BLaER1 treated with 17β-estradiol and CSF1 and Interleukin-3, amounts not matched to agents 10 nM and 100 nM (cell line): ENCODE data around the gene LTBP3.
A peak's percentile ranks its signal among the peaks of the same experiment; 100 is the strongest.

Source experiments
- H3K27ac ChIP-seq, 11 experiments: shearing (Covaris generic); formaldehyde crosslinking; 2 replicates each; pipeline ENCODE4 v1.8.1; 2022
- H3K27me3 ChIP-seq, 11 experiments: shearing (Covaris generic); formaldehyde crosslinking; 2 replicates each; pipeline ENCODE4 v1.8.1; 2022
- H3K36me3 ChIP-seq, 11 experiments: shearing (Covaris generic); formaldehyde crosslinking; 2 replicates each; pipeline ENCODE4 v1.8.1; 2022
- H3K4me1 ChIP-seq, 10 experiments: shearing (Covaris generic); formaldehyde crosslinking; 2 replicates each; pipeline ENCODE4 v1.8.1; 2022
- H3K4me2 ChIP-seq, 11 experiments: shearing (Covaris generic); formaldehyde crosslinking; 2 replicates each; pipeline ENCODE4 v1.8.1; 2022
- H3K4me3 ChIP-seq, 10 experiments: shearing (Covaris generic); formaldehyde crosslinking; 2 replicates each; pipeline ENCODE4 v1.8.1; 2022
- H3K9ac ChIP-seq, 11 experiments: shearing (Covaris generic); formaldehyde crosslinking; 2 replicates each; pipeline ENCODE4 v1.8.1; 2022
- H3K9me3 ChIP-seq, 11 experiments: shearing (Covaris generic); formaldehyde crosslinking; replicated peaks in 1 of 11; 2 replicates each; pipeline ENCODE4 v1.8.1; 2022
- H4K20me1 ChIP-seq, 11 experiments: shearing (Covaris generic); formaldehyde crosslinking; 2 replicates each; pipeline ENCODE4 v1.8.1; 2022
- Cebpa-rat ChIP-seq, 11 experiments: shearing (Covaris generic); IDR thresholded peaks; 2 replicates each; pipeline ENCODE4 v1.8.1; 2022

LTBP3 gene

DNA sequence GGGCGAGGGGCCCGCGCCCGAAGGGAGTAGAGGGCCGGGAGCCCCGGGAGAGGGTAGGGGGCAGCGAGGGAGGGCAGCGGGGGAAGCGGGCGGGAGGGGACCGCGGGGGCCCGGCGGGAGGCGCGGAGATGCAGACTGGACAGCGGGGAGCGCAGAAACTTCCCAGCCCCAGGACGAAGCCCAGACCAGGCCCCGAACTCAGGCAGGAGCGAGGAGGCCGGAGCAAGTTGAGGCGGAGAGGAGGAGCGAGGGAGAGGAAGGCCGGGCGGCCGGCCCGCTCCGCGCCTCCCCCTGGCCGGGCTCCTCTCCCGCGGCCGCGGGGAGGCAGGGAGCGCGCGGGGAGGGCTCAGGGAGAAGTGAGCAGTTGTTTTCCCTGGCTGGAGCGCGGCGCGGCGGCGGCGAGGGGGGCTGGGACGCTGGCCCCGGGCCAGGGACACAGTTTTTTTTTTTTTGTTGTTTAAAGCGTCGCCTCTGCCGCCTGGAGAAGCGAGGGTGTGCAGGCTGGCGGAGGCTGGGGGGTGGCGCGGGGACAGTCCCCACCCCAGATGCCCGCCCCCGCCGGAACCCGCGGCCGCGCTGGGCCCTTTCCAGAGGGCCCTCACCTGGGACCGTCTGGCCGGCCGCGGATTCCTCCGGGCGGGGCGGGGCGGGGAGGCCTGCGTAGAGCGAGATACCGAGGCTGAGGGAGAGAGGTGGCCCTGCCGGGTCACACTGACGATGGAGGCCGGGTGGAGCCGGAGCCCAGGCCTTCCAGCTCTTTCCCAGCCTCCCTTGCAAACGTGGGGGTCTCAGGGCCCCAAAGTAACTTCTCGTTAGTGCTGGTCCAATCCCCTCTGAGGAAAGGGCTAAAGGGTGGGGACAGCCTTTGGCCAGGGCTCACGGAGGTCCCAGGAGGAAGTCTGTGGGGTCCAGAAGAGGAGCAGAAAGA, at the start of gene LTBP3:
Gene LTBP3, minus strand, starts transcription at position 358 of the 928 bp plus-strand sequence. CDS start 400 bp downstream, outside the sequence.
- H3K27me3 ChIP-seq: no peaks in the 10 kb centered on the region
- peak within 1 kb of the TSS; percentile 89 to 100 (median 99) for H3K4me2 ChIP-seq
- H4K20me1 ChIP-seq: peaks cover 0 to 12% (median 0%) of the 10 kb centered on the region in 11 experiments; a peak in 5 of 22 replicates
- 0 out of 22 replicates have a peak, but pooled peaks cover 0 to 4% (median 0%) of the 10 kb centered on the region in 11 experiments for H3K36me3 ChIP-seq
- H3K27ac ChIP-seq: peak within 1 kb of the TSS; percentile 73 to 93 (median 87); a peak in 21 of 22 replicates
- H3K4me1 ChIP-seq: peaks cover 63 to 86% (median 79%) of the 10 kb centered on the region in 10 experiments
- peak within 1 kb of the TSS; percentile 76 to 91 (median 86) for H3K9ac ChIP-seq
- no peak for TF ChIP-seq Cebpa-rat (IDR thresholded peaks at IDR 0.05)
- H3K4me3 ChIP-seq: peak within 1 kb of the TSS; percentile 49 to 75 (median 62)
- H3K9me3 ChIP-seq: no peaks in the 10 kb centered on the region

- H3K27ac ChIP-seq: peak overlapping the region in 1 of 11 experiments; percentile 32; a peak in 1 of 22 replicates
- H3K36me3 ChIP-seq: peaks cover 78 to 97% (median 93%) of the 10 kb centered on the region in 11 experiments
- no peak overlapping the region for H3K4me3 ChIP-seq
- peaks cover 35 to 50% (median 46%) of the 10 kb centered on the region in 10 experiments for H3K4me1 ChIP-seq
- H3K27me3 ChIP-seq: no peaks in the 10 kb centered on the region
- no peak for TF ChIP-seq Cebpa-rat (IDR thresholded peaks at IDR 0.05)
- peaks cover 38 to 100% (median 84%) of the 10 kb centered on the region in 11 experiments for H4K20me1 ChIP-seq
- no peaks in the 10 kb centered on the region for H3K9me3 ChIP-seq
- H3K4me2 ChIP-seq: 0 out of 22 replicates have a peak overlapping the region, but pooled peaks of 1 of the 11 experiments have one; percentile 5
- 0 out of 22 replicates have a peak overlapping the region, but pooled peaks of 2 of the 11 experiments have one; percentile 10 to 19 for H3K9ac ChIP-seq
Measured at GRCh38 chr11:65606876-65607613, 48.9 kb upstream of the LTBP3 start.

GRCh38 chr11:65604258-65604657, 46.1 kb upstream of the LTBP3 start:
- Histone ChIP-seq H3K4me3 (no peak overlapping the region), H4K20me1 (peaks cover 10 to 97% (median 60%) of the 10 kb centered on the region in 11 experiments), H3K27me3 (no peaks in the 10 kb centered on the region), H3K9ac (peak overlapping the region in 1 of 11 experiments; percentile 23; a peak in 1 of 22 replicates), H3K4me2 (peak overlapping the region in 1 of 11 experiments; percentile 6; a peak in 1 of 22 replicates), H3K36me3 (peaks cover 87 to 100% (median 95%) of the 10 kb centered on the region in 11 experiments), H3K4me1 (peaks cover 7 to 25% (median 20%) of the 10 kb centered on the region in 10 experiments), H3K27ac (peak overlapping the region in 1 of 11 experiments; percentile 5; a peak in 1 of 22 replicates), H3K9me3 (no peaks in the 10 kb centered on the region)
- TF ChIP-seq Cebpa-rat (IDR thresholded peaks at IDR 0.05): no peak

DNA sequence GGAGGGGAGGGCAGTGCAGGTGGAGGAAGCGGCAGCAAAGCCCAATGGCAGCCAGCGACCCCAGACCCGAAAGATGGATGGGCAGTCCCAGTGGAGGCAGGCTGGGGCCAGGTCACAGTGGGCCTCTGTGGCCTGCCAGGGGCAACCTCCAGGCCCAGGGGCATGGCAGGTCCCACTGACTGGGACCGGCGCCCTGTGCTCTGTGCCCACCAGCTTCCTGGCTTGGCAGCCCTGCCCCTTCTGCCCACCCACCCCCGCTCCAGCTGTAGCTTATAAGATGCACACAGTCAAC, 41.7 kb upstream of the LTBP3 start:
- H3K4me3 ChIP-seq: no peak overlapping the region
- no peaks in the 10 kb centered on the region for H3K27me3 ChIP-seq
- no peak overlapping the region for H3K9ac ChIP-seq
- H3K36me3 ChIP-seq: peaks cover 63 to 82% (median 72%) of the 10 kb centered on the region in 11 experiments
- peaks cover 6 to 93% (median 31%) of the 10 kb centered on the region in 11 experiments; a peak in 17 of 22 replicates for H4K20me1 ChIP-seq
- H3K4me1 ChIP-seq: peaks cover 12 to 50% (median 32%) of the 10 kb centered on the region in 10 experiments
- H3K9me3 ChIP-seq: no peaks in the 10 kb centered on the region
- H3K4me2 ChIP-seq: no peak overlapping the region
- no peak for TF ChIP-seq Cebpa-rat (IDR thresholded peaks at IDR 0.05)
- H3K27ac ChIP-seq: no peak overlapping the region

- TF ChIP-seq Cebpa-rat (IDR thresholded peaks at IDR 0.05): no peak
- Histone ChIP-seq H3K4me1 (peaks cover 14 to 53% (median 35%) of the 10 kb centered on the region in 10 experiments), H3K9me3 (no peaks in the 10 kb centered on the region), H3K9ac (no peak overlapping the region), H3K27me3 (no peaks in the 10 kb centered on the region), H3K36me3 (peaks cover 58 to 77% (median 67%) of the 10 kb centered on the region in 11 experiments), H3K4me2 (no peak overlapping the region), H3K27ac (no peak overlapping the region), H4K20me1 (peaks cover 6 to 93% (median 32%) of the 10 kb centered on the region in 11 experiments; a peak in 17 of 22 replicates), H3K4me3 (no peak overlapping the region)
Measured at GRCh38 chr11:65599216-65599954, 41.2 kb upstream of the LTBP3 start.

DNA sequence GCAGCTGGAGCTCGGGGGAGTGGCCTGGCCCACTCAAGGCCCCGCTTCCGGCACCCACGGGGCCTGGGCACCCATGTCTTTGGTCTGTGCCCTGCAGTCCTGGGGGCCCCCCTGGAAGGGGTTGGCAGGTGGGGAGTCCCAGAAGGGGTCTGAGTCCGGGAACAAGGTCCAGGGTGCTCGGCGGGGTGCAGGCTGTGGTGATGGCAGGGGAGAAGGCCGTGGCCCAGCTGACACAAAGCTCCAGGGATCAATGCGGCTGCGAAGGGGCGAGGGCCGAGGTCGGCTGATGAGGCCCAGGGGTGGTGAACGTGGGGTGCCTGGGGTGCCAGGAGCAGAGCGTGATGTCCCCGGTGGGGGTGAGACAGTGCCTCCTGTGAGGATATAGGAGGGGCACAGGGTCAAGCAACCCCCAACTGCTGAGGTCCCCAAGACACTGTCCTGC, 40.1 kb upstream of the LTBP3 start:
- Histone ChIP-seq H3K4me2 (peak overlapping the region in 1 of 11 experiments; percentile 42; a peak in 1 of 22 replicates), H3K9me3 (no peaks in the 10 kb centered on the region), H3K9ac (0 out of 22 replicates have a peak overlapping the region, but pooled peaks of 1 of the 11 experiments have one; percentile 2), H3K4me3 (no peak overlapping the region), H3K36me3 (peaks cover 51 to 71% (median 61%) of the 10 kb centered on the region in 11 experiments), H3K27me3 (no peaks in the 10 kb centered on the region), H4K20me1 (peaks cover 14 to 93% (median 35%) of the 10 kb centered on the region in 11 experiments; a peak in 18 of 22 replicates), H3K27ac (no peak overlapping the region; a peak in 1 of 22 replicates), H3K4me1 (peaks cover 25 to 48% (median 40%) of the 10 kb centered on the region in 10 experiments)
- TF ChIP-seq Cebpa-rat (IDR thresholded peaks at IDR 0.05): no peak

GRCh38 chr11:65596520-65596919, 38.4 kb upstream of the LTBP3 start:
- peak overlapping the region in 5 of 11 experiments; percentile 28 to 50 (median 40); a peak in 6 of 22 replicates for H3K27ac ChIP-seq
- peaks cover 15 to 93% (median 40%) of the 10 kb centered on the region in 11 experiments; a peak in 17 of 22 replicates for H4K20me1 ChIP-seq
- peaks cover 16 to 49% (median 38%) of the 10 kb centered on the region in 10 experiments for H3K4me1 ChIP-seq
- H3K9ac ChIP-seq: no peak overlapping the region
- peak overlapping the region in 5 of 11 experiments; percentile 13 to 42 (median 33); a peak in 6 of 22 replicates for H3K4me2 ChIP-seq
- no peak overlapping the region for H3K4me3 ChIP-seq
- no peaks in the 10 kb centered on the region for H3K27me3 ChIP-seq
- H3K9me3 ChIP-seq: no peaks in the 10 kb centered on the region
- peaks cover 55 to 70% (median 61%) of the 10 kb centered on the region in 11 experiments for H3K36me3 ChIP-seq
- no peak for TF ChIP-seq Cebpa-rat (IDR thresholded peaks at IDR 0.05)
